Dendritic cell treated with granulocyte-macrophage colony-stimulating factor and Interleukin-4, amounts not matched to agents 40 ng/mL and 50 ng/mL, for 4 days (primary cell): ENCODE measurements around the gene PPIF.

Source experiments
- H3K27ac Mint-ChIP-seq: one replicate; pipeline ENCODE4 v1.8.0; 2022; ENCODE audit warnings: mild to moderate bottlenecking, mixed read lengths
- H3K27me3 Mint-ChIP-seq: one replicate; pipeline ENCODE4 v1.8.0; 2022; ENCODE audit warnings: mild to moderate bottlenecking, mixed read lengths
- H3K36me3 Mint-ChIP-seq: one replicate; pipeline ENCODE4 v1.8.0; 2022; ENCODE audit warnings: low read depth, mixed read lengths
- H3K4me1 Mint-ChIP-seq: one replicate; pipeline ENCODE4 v1.8.0; 2022; ENCODE audit warnings: low read depth, mixed read lengths
- H3K4me3 Mint-ChIP-seq: one replicate; pipeline ENCODE4 v1.8.0; 2022; ENCODE audit warnings: mild to moderate bottlenecking, moderate library complexity, mixed read lengths
- H3K9me3 Mint-ChIP-seq: one replicate; pipeline ENCODE4 v1.8.0; 2022; ENCODE audit warnings: mixed read lengths
- intact Hi-C: fragments of 100-400 bp; cut with micrococcal nuclease; formaldehyde crosslinking; loops from one replicate; pipeline ENCODE4 v1.15.0; 2022

PPIF gene

GRCh38 chr10:79320316-79320715 lies 27.0 kb upstream of the PPIF start:
- H3K4me3 Mint-ChIP-seq: no peak overlapping the region
- H3K4me1 Mint-ChIP-seq: peaks cover 59% of the 10 kb centered on the region
- H3K27ac Mint-ChIP-seq: no peak overlapping the region
- peaks cover 13% of the 10 kb centered on the region for H3K36me3 Mint-ChIP-seq
- peaks cover 9% of the 10 kb centered on the region for H3K27me3 Mint-ChIP-seq
- no peaks in the 10 kb centered on the region for H3K9me3 Mint-ChIP-seq
- intact Hi-C loops: no loop called here

GRCh38 chr10:79320820-79321493 lies 26.3 kb upstream of the PPIF start:
- Mint-ChIP-seq H3K9me3 (no peaks in the 10 kb centered on the region), H3K27me3 (peaks cover 9% of the 10 kb centered on the region), H3K36me3 (peaks cover 7% of the 10 kb centered on the region), H3K27ac (no peak overlapping the region), H3K4me1 (peaks cover 59% of the 10 kb centered on the region), H3K4me3 (no peak overlapping the region)
- intact Hi-C loops: no loop called here

DNA sequence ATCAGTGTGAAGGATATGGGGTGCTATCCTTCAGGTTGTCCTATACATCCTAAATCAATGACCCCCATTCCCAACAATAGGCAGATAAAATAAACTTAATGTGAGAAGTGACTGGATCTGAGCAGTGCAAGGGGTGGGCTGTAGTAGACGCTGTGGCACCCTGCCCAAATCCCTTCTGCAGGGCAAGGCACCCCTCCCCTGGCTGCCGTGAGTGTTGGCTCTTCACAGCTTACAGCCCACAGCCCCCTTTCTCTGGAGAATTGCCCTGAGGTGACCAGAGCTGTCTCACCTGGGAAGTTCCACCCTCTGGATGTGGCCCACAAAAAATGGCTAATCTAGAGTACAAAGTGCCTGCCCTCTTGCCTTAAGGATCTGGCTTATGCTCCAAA lies 25.8 kb upstream of the PPIF start:
- intact Hi-C loops: no loop called here
- no peak overlapping the region for H3K27ac Mint-ChIP-seq

GRCh38 chr10:79321951-79322350 lies 25.3 kb upstream of the PPIF start:
- H3K27me3 Mint-ChIP-seq: peaks cover 9% of the 10 kb centered on the region
- intact Hi-C loops: no loop called here
- H3K4me3 Mint-ChIP-seq: no peak overlapping the region
- H3K36me3 Mint-ChIP-seq: peaks cover 7% of the 10 kb centered on the region
- H3K27ac Mint-ChIP-seq: no peak overlapping the region
- H3K4me1 Mint-ChIP-seq: peaks cover 52% of the 10 kb centered on the region
- H3K9me3 Mint-ChIP-seq: no peaks in the 10 kb centered on the region

More for the DNA sequence above, 25.8 kb upstream of the PPIF start:
- H3K9me3 Mint-ChIP-seq: no peaks in the 10 kb centered on the region
- no peak overlapping the region for H3K4me3 Mint-ChIP-seq
- H3K4me1 Mint-ChIP-seq: peaks cover 57% of the 10 kb centered on the region
- peaks cover 7% of the 10 kb centered on the region for H3K36me3 Mint-ChIP-seq
- H3K27me3 Mint-ChIP-seq: peaks cover 9% of the 10 kb centered on the region

- Mint-ChIP-seq H3K27me3 (peaks cover 13% of the 10 kb centered on the region), H3K9me3 (no peaks in the 10 kb centered on the region), H3K27ac (peak overlapping the region; percentile 63), H3K4me3 (no peak overlapping the region), H3K36me3 (peaks cover 7% of the 10 kb centered on the region), H3K4me1 (peaks cover 43% of the 10 kb centered on the region)
- intact Hi-C loops: no loop called here
Measured at GRCh38 chr10:79322616-79323543, 24.4 kb upstream of the PPIF start.

GRCh38 chr10:79323602-79324001 lies 23.7 kb upstream of the PPIF start:
- Mint-ChIP-seq H3K9me3 (no peaks in the 10 kb centered on the region), H3K27me3 (peaks cover 10% of the 10 kb centered on the region), H3K4me3 (no peak overlapping the region), H3K27ac (no peak overlapping the region), H3K4me1 (peaks cover 37% of the 10 kb centered on the region), H3K36me3 (peaks cover 4% of the 10 kb centered on the region)
- intact Hi-C loops: no loop called here

- Mint-ChIP-seq H3K4me1 (peaks cover 35% of the 10 kb centered on the region), H3K27ac (no peak overlapping the region), H3K9me3 (no peaks in the 10 kb centered on the region), H3K4me3 (no peak overlapping the region), H3K36me3 (no peaks in the 10 kb centered on the region), H3K27me3 (peaks cover 8% of the 10 kb centered on the region)
- intact Hi-C loops: no loop called here
Measured at GRCh38 chr10:79324032-79324695, 23.1 kb upstream of the PPIF start.

DNA sequence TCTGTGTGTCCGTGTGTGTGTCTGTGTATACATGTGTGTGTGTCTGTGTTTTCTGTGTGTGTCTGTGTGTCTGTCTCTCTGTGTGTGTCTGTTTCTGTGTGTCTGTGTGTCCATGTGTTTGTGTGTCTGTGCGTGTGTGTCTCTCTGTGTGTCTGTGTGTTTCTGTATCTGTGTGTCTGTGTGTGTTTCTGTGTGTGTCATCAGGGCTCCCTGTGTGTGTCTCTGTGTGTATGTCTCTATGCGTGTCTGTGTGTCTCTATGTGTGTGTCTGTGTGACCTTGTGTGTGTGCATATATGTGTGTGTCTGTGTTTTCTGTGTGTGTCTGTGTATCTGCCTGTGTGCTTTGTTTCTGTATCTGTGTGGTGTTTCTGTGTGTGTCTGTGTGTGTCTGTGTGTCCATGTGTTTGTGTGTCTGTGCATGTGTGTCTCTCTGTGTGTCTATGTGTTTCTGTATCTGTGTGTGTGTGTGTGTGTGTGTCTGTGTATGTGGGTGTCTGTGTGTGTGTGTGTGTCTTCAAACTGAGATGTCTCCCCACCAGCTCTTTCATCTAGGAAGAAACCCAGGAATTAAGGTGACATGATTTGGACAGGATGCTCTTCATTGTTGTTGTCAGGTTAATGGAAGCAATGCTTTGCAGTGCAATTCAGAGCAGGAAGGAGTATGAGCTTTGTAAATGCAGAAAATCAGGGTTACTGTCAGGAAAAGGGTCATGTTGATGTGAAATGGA lies 20.7 kb upstream of the PPIF start:
- no peaks in the 10 kb centered on the region for H3K36me3 Mint-ChIP-seq
- peaks cover 6% of the 10 kb centered on the region for H3K27me3 Mint-ChIP-seq
- no peak overlapping the region for H3K4me3 Mint-ChIP-seq
- peaks cover 25% of the 10 kb centered on the region for H3K4me1 Mint-ChIP-seq
- H3K27ac Mint-ChIP-seq: no peak overlapping the region
- intact Hi-C loops: no loop called here
- no peaks in the 10 kb centered on the region for H3K9me3 Mint-ChIP-seq

- intact Hi-C loops: no loop called here
- peaks cover 31% of the 10 kb centered on the region for H3K4me1 Mint-ChIP-seq
- H3K4me3 Mint-ChIP-seq: no peak overlapping the region
- no peaks in the 10 kb centered on the region for H3K36me3 Mint-ChIP-seq
- H3K27me3 Mint-ChIP-seq: peaks cover 6% of the 10 kb centered on the region
- H3K9me3 Mint-ChIP-seq: no peaks in the 10 kb centered on the region
- H3K27ac Mint-ChIP-seq: no peak overlapping the region
Measured at GRCh38 chr10:79327090-79327457, 20.2 kb upstream of the PPIF start.

DNA sequence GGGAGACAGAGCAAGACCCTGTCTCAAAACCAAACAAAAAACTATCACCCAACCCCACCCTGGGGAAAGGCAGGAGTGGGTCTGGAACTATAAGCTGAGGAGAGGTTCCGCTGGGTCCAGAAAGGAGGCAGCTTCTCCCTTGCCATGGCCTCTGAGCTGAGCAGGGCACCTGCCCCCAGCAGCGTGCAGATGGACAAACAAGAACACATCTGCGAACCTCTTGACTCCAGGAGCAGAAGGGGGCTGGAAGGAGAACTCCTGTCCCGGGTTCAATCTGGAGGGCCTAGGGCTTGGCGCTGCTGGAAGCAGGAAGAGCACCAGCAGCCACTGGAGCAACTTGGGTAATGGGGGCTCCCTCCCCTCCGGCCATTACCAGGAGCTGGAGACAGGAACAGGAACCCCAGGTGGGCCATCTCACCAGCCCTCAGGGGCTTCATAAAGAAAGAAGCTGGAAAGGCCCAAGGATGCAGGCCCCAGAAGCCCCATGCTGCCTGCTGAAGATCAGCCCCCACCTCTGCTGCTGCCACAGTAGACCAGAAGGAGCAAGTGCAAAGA lies 19.0 kb upstream of the PPIF start:
- H3K27me3 Mint-ChIP-seq: peaks cover 6% of the 10 kb centered on the region
- H3K36me3 Mint-ChIP-seq: no peaks in the 10 kb centered on the region
- peaks cover 23% of the 10 kb centered on the region for H3K4me1 Mint-ChIP-seq
- intact Hi-C loops: no loop called here
- H3K4me3 Mint-ChIP-seq: no peak overlapping the region
- peak overlapping the region; percentile 0 for H3K27ac Mint-ChIP-seq
- H3K9me3 Mint-ChIP-seq: no peaks in the 10 kb centered on the region

DNA sequence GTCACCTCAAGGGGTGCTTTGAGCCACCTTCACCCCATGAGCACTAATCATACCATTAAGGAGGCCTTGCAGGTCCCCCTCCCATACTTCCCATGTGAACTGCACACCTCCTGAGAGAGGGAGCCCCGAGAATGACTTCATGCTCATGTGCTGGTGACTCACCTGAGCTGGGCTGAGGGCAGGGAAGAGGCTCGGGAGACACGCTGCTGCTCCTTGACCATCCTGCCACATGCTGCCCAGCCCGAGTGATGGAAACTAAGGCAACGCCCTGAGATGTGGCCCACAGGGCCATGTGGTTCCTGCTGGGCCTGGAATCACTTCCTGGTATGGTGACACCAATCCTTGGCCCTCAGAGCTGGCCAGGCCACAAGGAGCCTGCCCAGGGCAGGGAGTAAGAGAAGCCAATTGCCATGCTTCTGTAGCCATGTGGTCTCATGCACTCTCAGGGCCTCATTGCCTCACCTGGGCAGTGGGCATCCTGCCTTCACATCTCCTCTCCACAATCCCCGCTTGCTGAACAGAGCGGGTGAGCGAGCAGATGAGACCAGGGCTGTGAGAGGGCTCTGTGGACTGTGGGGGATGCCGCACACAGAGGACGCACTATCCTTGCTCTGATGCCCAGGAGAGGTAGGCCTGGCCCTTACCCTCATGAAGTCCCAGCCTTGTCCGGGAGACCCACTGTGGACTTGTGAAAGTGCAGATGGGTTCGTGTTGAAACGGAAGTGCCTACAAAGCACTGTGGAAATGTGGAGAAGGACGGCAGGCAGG lies 18.3 kb upstream of the PPIF start:
- peaks cover 6% of the 10 kb centered on the region for H3K27me3 Mint-ChIP-seq
- no peaks in the 10 kb centered on the region for H3K9me3 Mint-ChIP-seq
- peaks cover 20% of the 10 kb centered on the region for H3K4me1 Mint-ChIP-seq
- no peak overlapping the region for H3K4me3 Mint-ChIP-seq
- H3K27ac Mint-ChIP-seq: peak overlapping the region; percentile 0
- intact Hi-C loops: no loop called here
- no peaks in the 10 kb centered on the region for H3K36me3 Mint-ChIP-seq

DNA sequence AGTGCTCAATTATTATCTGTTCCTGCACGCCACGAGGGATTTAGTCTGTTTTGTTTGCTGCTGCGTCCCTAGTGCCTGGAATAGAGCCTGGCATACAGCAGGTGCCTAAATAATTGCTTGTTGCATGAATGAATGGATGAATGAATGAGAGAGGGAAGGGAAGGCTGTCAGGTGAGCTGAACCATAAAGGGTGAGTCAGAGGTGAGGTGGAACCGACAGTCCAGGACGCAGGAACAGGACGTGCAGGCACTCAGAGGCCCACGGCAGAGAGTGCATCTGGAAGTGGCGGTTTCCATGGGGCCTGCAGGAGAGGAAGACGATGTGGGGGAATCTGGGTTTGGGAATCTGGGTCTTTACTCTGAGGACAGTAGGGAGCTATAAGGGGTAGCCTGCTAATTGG lies 17.7 kb upstream of the PPIF start:
- peaks cover 6% of the 10 kb centered on the region for H3K27me3 Mint-ChIP-seq
- peak overlapping the region; percentile 0 for H3K27ac Mint-ChIP-seq
- peaks cover 24% of the 10 kb centered on the region for H3K4me1 Mint-ChIP-seq
- no peak overlapping the region for H3K4me3 Mint-ChIP-seq
- H3K9me3 Mint-ChIP-seq: no peaks in the 10 kb centered on the region
- intact Hi-C loops: no loop called here
- H3K36me3 Mint-ChIP-seq: no peaks in the 10 kb centered on the region

DNA sequence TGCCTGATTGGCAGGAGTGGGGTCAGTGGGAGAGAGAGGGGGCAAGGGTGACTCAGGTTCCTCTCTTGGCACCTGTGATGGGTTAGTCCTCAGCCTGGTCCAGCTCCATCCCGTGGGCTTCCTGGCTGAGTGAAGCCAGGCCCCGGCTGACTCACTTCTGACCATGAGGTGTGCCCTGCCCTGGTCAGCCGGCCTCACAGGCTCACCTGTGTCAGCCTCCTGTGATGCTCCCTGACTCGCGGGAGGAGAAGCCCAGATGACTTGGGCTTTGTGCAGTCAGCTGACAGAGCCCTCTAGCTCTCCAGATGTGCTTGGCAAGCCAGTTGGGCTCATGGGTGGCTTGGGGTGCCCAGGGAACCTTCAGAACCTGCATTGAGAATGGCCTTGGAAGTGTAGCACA lies 16.0 kb upstream of the PPIF start:
- intact Hi-C loops: no loop called here
- Mint-ChIP-seq H3K4me3 (no peak overlapping the region), H3K4me1 (peaks cover 32% of the 10 kb centered on the region), H3K9me3 (no peaks in the 10 kb centered on the region), H3K36me3 (no peaks in the 10 kb centered on the region), H3K27me3 (peaks cover 4% of the 10 kb centered on the region), H3K27ac (peak overlapping the region; percentile 83)
